Measurements from ENCODE around the gene GRM7. TPM values are rescaled to one million over a fixed set of nuclear protein-coding genes. Genes with fewer than 3 reads are reported as not detected.

GRM7 gene
- total RNA-seq, 1 donor from 2014 or later, result 0.80 TPM

- Histone ChIP-seq H3K36me3 (no peaks in the 10 kb centered on the region), H3K27me3 (no peaks in the 10 kb centered on the region), H2AFZ (replicated peaks) (no peak overlapping the region), H3K4me2 (no peak overlapping the region), H3K27ac (no peak overlapping the region), H3K9ac (no peak overlapping the region), H4K20me1 (ENCODE audit: low read depth) (no peaks in the 10 kb centered on the region), H3K4me1 (no peaks in the 10 kb centered on the region), H3K79me2 (ENCODE audit: low read depth) (no peaks in the 10 kb centered on the region), H3F3A (ENCODE audit: low read depth) (no peaks in the 10 kb centered on the region), H3K4me3 (no peak overlapping the region), H3K9me3 (ENCODE audit: low read depth) (no peaks in the 10 kb centered on the region)
- Mint-ChIP-seq H3K9me3 (no peaks in the 10 kb centered on the region), H3K27ac (no peak overlapping the region), H3K27me3 (ENCODE audit: insufficient read depth, low read depth) (no peaks in the 10 kb centered on the region), H3K4me3 (no peak overlapping the region), H3K36me3 (no peaks in the 10 kb centered on the region), H3K4me1 (peaks cover 18% of the 10 kb centered on the region)
- no peak for TF ChIP-seq CTCF (IDR thresholded peaks at IDR 0.05)
- TF ChIP-seq EZH2 (IDR thresholded peaks at IDR 0.05), result no peak
- no peak for TF ChIP-seq EZH2phosphoT487 (IDR thresholded peaks at IDR 0.05)
- DNase-seq (ENCODE audit: low spot score), result no peak
These were observed 835.4 kb downstream of the GRM7 start for GRCh38 chr3:7696320-7696719.

GRCh38 chr3:7697548-7697947, 836.6 kb downstream of the GRM7 start:
- Mint-ChIP-seq H3K36me3 (no peaks in the 10 kb centered on the region), H3K4me3 (no peak overlapping the region), H3K9me3 (no peaks in the 10 kb centered on the region), H3K27ac (no peak overlapping the region), H3K27me3 (ENCODE audit: insufficient read depth, low read depth) (no peaks in the 10 kb centered on the region), H3K4me1 (peaks cover 18% of the 10 kb centered on the region)
- H4K20me1 ChIP-seq (ENCODE audit: low read depth), result no peaks in the 10 kb centered on the region
- H3K79me2 ChIP-seq (ENCODE audit: low read depth), result no peaks in the 10 kb centered on the region
- no peak for DNase-seq (ENCODE audit: low spot score)
- no peak overlapping the region for H3K4me2 ChIP-seq
- no peaks in the 10 kb centered on the region for H3F3A ChIP-seq (ENCODE audit: low read depth)
- H3K36me3 ChIP-seq, result no peaks in the 10 kb centered on the region
- TF ChIP-seq EZH2 (IDR thresholded peaks at IDR 0.05), result no peak
- TF ChIP-seq EZH2phosphoT487 (IDR thresholded peaks at IDR 0.05), result no peak
- TF ChIP-seq CTCF (IDR thresholded peaks at IDR 0.05), result no peak
- H3K9ac ChIP-seq, result no peak overlapping the region
- H3K9me3 ChIP-seq (ENCODE audit: low read depth), result no peaks in the 10 kb centered on the region
- H3K27me3 ChIP-seq, result no peaks in the 10 kb centered on the region
- no peak overlapping the region for H3K4me3 ChIP-seq
- no peak overlapping the region for H2AFZ ChIP-seq (replicated peaks)
- no peaks in the 10 kb centered on the region for H3K4me1 ChIP-seq
- H3K27ac ChIP-seq, result no peak overlapping the region

GRCh38 chr3:7700539-7700938, 839.6 kb downstream of the GRM7 start:
- Histone ChIP-seq H4K20me1 (ENCODE audit: low read depth) (no peaks in the 10 kb centered on the region), H3K79me2 (ENCODE audit: low read depth) (no peaks in the 10 kb centered on the region), H3K4me1 (no peaks in the 10 kb centered on the region), H3F3A (ENCODE audit: low read depth) (no peaks in the 10 kb centered on the region), H3K4me3 (no peak overlapping the region), H3K9me3 (ENCODE audit: low read depth) (no peaks in the 10 kb centered on the region), H2AFZ (replicated peaks) (no peak overlapping the region), H3K27ac (peak overlapping the region; percentile 37), H3K27me3 (no peaks in the 10 kb centered on the region), H3K4me2 (no peak overlapping the region), H3K36me3 (no peaks in the 10 kb centered on the region), H3K9ac (no peak overlapping the region)
- Mint-ChIP-seq H3K4me1 (peaks cover 11% of the 10 kb centered on the region), H3K36me3 (no peaks in the 10 kb centered on the region), H3K4me3 (no peak overlapping the region), H3K27ac (no peak overlapping the region), H3K9me3 (no peaks in the 10 kb centered on the region), H3K27me3 (ENCODE audit: insufficient read depth, low read depth) (peaks cover under 1% of the 10 kb centered on the region)
- TF ChIP-seq EZH2 (IDR thresholded peaks at IDR 0.05), result no peak
- TF ChIP-seq EZH2phosphoT487 (IDR thresholded peaks at IDR 0.05), result no peak
- no peak for TF ChIP-seq CTCF (IDR thresholded peaks at IDR 0.05)
- peak; percentile 11 for DNase-seq (ENCODE audit: low spot score)

Measured in neural progenitor cell (in vitro differentiated cells).